Measurements from ENCODE around the gene SERPINA4.

Gene SERPINA4

DNA sequence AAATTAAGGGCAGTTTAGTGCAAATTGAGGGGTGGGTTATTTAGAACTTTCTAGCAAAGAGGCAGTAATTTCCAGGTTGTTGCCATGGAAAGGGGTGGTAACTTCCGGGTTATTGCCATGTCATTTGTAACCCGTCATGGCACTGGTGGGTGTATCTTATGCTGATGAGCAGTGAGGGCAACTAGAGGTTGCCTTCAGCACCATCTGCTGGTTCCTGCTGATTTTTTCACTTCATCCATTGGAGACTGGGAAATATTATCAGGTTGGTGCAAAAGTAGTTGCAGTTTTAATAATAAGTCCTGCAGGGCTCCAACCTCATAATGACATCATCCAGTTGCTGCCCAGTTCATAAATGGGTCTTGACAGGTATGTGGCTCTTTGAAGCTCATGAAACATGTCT lies 24.4 kb upstream of the SERPINA4 start:
- no peak overlapping the region for H3K4me3 ChIP-seq (ENCODE audit: low read length)
- TF ChIP-seq, protein P1, sequence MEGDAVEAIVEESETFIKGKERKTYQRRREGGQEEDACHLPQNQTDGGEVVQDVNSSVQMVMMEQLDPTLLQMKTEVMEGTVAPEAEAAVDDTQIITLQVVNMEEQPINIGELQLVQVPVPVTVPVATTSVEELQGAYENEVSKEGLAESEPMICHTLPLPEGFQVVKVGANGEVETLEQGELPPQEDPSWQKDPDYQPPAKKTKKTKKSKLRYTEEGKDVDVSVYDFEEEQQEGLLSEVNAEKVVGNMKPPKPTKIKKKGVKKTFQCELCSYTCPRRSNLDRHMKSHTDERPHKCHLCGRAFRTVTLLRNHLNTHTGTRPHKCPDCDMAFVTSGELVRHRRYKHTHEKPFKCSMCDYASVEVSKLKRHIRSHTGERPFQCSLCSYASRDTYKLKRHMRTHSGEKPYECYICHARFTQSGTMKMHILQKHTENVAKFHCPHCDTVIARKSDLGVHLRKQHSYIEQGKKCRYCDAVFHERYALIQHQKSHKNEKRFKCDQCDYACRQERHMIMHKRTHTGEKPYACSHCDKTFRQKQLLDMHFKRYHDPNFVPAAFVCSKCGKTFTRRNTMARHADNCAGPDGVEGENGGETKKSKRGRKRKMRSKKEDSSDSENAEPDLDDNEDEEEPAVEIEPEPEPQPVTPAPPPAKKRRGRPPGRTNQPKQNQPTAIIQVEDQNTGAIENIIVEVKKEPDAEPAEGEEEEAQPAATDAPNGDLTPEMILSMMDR (conservative IDR thresholded peaks at IDR 0.05; ENCODE audit: low read depth, low read length), result peak; percentile 17
- no peak for DNase-seq (ENCODE audit: low read depth)

DNA sequence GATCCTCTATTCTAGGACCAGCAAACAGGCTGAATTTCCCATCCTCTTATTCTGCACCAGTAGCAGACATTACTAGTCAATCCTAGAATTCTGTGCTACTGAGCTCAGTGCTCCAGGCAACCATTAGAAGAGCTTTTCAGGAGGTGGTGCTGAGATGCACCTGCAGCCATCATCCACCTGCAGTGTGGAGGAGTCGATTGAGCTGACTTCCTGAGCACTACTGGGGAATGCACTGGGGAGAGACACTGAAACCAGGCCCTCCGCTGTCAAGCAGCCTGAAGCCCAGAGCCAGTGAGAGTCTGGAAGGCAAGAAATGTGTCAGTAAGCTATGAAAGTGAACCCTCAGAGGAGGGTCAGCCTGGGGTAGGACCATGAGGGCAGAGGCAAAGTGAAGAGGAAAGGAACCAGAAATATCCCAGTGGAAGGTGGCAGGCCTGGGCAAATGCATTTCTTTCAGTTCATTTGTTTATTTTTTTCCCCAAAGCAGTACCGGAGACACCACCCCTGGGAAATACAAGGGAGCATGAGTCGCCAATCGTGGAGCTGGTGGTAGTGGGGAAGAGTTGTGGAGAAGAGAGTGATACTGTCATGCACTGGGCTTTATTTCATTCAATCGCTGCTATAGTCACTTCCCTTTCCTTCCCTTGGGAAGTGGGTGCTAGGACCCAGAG lies 23.0 kb upstream of the SERPINA4 start:
- no peak overlapping the region for H3K4me3 ChIP-seq (ENCODE audit: low read length)
- DNase-seq (ENCODE audit: low read depth), result no peak
- TF ChIP-seq, protein P1 (conservative IDR thresholded peaks at IDR 0.05; ENCODE audit: low read depth, low read length), result no peak

DNA sequence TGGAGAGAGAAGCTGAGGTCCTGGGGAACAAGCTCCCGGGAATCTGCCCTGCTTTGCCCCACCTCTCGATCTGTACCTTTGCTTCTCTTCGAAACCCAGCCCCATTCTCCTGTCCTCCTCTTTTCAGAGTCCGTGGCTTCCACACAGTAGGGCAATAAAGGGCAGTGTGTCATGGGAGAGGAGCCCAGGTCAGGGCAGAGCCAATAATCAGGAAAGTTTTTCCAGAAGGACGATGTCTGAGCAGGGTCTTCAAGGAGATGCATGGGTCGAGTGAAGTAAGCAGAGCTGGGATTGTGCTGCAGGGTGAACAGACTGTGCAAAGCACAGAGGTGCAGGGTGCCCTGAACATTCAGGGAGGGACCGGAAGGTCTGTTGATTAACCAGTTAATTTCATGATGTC lies 22.1 kb upstream of the SERPINA4 start:
- H3K4me3 ChIP-seq (ENCODE audit: low read length), result no peak overlapping the region
- no peak for DNase-seq (ENCODE audit: low read depth)
- TF ChIP-seq, protein P1 (conservative IDR thresholded peaks at IDR 0.05; ENCODE audit: low read depth, low read length), result no peak

DNA sequence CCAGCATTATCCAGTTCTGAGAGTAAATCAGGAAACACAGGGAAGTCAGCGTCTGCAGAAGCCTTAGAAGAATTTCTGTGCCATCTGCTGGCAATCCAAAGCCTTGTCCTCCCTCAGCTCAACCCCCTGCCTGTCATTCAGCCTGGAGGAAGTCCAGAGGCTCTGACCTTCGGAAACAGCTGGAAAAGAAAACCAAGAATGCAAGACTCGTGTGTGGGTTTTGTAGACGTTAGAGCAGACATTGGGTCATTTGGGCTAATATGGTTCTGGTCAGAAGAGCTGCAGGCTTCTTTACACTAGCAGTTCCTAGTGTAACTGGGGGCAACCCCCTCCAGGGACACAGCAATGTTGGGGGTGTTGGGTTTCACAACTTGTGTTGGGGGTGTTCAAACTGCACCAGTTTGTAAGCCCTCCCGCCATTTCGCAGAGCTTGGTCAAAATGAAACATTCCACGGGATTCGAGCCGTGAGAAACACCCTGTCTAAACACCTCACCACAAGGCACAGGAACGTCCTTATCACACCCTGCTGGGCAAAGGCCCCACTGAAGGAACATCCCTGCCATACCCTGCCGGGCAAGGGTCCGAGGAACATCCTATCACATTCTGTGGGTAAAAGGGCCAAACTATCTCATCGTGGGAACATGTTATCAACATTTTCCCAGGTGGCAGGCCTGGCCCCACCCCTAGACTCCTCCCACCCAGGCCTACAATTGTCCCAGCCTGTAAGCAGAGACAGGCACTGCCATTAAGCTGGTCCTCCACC lies 21.0 kb upstream of the SERPINA4 start:
- no peak overlapping the region for H3K4me3 ChIP-seq (ENCODE audit: low read length)
- TF ChIP-seq, protein P1 (conservative IDR thresholded peaks at IDR 0.05; ENCODE audit: low read depth, low read length), result no peak
- no peak for DNase-seq (ENCODE audit: low read depth)

DNA sequence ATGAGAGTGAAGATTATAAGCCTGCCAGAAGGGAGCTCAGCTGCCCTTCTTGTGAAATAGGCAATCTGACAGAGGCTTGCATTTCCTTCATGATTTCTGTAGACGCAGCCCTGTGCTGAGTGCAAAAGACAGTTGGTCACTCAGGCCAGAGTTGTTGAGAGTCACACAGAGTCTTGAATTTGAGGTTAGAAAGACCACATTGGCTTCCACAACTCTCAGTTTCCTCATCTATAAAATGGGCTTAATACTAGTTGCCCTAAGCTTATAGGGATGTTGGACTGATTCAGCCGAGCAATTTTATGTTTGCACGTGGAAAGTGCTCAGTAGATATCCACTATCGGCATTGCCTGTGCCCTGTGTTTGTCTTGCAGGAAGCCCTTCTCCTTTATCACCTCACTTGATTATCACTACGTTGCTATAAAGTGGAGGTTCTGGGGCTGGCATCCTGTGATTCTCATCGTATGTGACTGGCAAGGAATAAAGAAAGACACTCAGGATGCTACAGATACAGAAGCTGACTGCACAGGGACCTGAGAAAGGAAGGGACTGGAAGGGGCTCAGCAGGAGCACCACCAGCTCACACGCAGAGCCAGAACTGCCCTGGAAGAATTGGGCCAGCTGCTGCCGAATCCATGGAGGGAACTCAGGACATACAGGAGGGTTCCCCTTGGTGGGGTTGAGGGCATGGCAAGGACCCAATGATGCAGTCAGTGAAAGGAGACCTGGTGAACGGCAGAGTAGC lies 19.8 kb upstream of the SERPINA4 start:
- no peak for DNase-seq (ENCODE audit: low read depth)
- H3K4me3 ChIP-seq (ENCODE audit: low read length), result no peak overlapping the region
- TF ChIP-seq, protein P1 (conservative IDR thresholded peaks at IDR 0.05; ENCODE audit: low read depth, low read length), result no peak

DNA sequence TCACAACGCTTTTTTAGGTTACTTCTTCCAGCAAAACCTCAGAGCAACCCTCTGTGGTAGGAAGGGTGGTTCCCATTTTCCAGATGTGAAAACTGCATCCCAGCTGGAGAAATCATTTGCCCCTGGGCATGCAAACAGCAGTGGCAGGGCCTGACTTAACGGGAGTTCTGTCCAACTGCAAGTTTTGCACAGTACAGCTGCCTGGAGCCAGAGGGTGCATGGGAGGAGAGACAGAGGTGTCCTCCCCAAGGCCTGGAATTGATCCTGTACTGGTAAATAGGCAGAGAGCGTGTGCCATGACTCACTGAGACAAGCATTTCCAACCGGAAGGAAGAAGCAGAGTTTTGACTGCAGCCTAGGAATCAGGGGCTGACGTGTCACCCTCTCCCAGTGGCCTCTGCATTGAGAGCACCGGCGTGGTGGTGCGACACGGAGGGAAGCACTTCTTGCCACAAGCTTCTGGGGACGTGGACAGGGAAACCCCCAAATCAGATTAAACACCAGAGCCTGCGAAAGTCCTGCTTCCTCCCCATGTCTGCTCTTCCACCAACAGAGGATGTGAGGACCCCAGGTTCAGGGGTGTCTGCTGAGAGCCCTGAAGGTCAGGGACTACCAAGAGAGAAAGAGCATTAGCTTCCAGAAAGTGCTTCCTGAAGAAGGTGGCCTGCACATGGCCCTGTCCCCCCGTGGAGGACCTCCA lies 19.0 kb upstream of the SERPINA4 start:
- no peak overlapping the region for H3K4me3 ChIP-seq (ENCODE audit: low read length)
- DNase-seq (ENCODE audit: low read depth), result no peak
- TF ChIP-seq, protein P1 (conservative IDR thresholded peaks at IDR 0.05; ENCODE audit: low read depth, low read length), result no peak
